Measurements from ENCODE around the gene IGSF9. TPM values are rescaled to one million over a fixed set of nuclear protein-coding genes. Genes with fewer than 3 reads are reported as not detected.

Gene IGSF9
- total RNA-seq, 4 donors from 2014 or later = 0.29 to 6.2 (median 1.2) TPM; not detected in 1

DNA sequence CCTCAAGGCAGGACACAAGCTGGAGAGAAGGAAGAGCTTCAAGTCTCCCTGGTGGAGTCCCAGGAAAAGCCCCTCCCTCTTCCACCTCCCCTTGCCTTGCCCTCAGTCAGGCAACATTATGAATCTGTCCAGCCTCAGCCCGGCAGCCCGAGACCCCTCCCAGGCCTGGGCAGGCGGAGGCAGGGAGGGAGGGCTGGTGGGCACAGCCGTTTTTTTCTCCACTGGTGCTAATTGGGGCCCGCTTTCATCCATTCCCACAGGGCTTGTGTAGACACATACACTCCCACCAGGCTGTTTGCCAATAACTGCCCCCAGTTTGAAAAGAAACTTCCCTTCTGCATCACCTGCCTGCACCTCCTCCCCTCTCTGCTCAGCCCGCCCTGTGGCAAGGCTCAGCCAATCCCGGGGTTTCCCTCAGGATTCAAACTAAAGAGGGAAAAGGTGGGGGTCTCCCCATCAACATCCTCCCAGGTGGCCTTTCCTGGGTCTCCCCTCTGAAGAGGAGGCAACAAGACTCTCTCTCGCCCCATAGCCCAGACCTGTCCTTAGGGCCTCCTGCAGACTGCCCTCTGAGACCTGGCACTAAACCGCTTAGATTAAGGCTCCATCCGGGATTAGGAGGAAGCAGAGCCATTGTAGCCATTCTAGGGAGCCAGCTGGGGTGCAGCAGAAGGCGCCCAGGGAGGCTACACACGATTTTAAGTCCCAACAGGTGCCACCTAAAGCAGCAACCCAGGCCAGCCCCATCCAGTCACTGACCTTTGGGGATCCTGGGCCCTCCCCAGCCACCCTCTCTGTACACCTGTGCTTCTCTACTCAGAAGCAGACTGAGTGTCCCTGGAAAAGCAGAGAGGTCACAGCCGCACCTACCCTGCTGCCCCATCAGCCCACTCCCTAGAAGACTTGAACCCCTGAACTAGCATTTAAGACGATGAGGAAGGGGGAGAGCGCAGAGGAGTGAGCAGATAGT, 3.5 kb downstream of the IGSF9 start:
- Histone ChIP-seq H3K36me3 (no peaks in the 10 kb centered on the region), H3K27me3 (no peaks in the 10 kb centered on the region), H3K4me3 (no peak overlapping the region), H3K27ac (no peak overlapping the region), H3K9me3 (no peaks in the 10 kb centered on the region), H3K4me1 (peaks cover 0 to 7% of the 10 kb centered on the region in 2 donors)
- DNase-seq = no peak
- intact Hi-C loops (cut with DNase I; ENCODE audit: low total_unique reads) = no loop called here
- no peak for TF ChIP-seq POLR2A (IDR thresholded peaks at IDR 0.05)
- TF ChIP-seq, protein P1, sequence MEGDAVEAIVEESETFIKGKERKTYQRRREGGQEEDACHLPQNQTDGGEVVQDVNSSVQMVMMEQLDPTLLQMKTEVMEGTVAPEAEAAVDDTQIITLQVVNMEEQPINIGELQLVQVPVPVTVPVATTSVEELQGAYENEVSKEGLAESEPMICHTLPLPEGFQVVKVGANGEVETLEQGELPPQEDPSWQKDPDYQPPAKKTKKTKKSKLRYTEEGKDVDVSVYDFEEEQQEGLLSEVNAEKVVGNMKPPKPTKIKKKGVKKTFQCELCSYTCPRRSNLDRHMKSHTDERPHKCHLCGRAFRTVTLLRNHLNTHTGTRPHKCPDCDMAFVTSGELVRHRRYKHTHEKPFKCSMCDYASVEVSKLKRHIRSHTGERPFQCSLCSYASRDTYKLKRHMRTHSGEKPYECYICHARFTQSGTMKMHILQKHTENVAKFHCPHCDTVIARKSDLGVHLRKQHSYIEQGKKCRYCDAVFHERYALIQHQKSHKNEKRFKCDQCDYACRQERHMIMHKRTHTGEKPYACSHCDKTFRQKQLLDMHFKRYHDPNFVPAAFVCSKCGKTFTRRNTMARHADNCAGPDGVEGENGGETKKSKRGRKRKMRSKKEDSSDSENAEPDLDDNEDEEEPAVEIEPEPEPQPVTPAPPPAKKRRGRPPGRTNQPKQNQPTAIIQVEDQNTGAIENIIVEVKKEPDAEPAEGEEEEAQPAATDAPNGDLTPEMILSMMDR (IDR thresholded peaks at IDR 0.05) = no peak

DNA sequence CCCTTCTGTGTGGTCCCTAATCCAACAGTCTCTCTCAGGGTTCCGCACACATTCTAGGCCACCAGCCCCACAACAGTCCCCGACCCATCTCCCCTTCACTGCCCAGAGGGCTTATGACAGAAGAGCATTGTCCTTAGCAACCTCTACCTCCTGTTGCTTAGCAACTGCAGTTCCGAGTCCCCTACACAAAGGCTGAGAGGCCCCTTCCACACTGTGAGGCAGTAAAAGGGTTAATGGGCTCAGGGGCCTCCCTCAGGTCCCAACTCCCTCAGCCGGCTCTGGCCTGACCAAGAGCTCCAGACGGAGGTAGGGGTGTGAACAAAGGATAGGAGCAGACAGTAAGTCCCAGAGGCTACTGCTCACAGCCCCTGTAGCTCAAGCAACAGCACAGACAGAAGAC, 4.3 kb downstream of the IGSF9 start:
- intact Hi-C loops (cut with DNase I; ENCODE audit: low total_unique reads) = no loop called here
- Histone ChIP-seq H3K27ac (no peak overlapping the region), H3K36me3 (no peaks in the 10 kb centered on the region), H3K4me1 (peaks cover 0 to 7% of the 10 kb centered on the region in 2 donors), H3K4me3 (no peak overlapping the region), H3K27me3 (no peaks in the 10 kb centered on the region), H3K9me3 (no peaks in the 10 kb centered on the region)
- DNase-seq = no peak
- TF ChIP-seq, protein P1 (IDR thresholded peaks at IDR 0.05) = no peak
- TF ChIP-seq POLR2A (IDR thresholded peaks at IDR 0.05) = no peak

DNA sequence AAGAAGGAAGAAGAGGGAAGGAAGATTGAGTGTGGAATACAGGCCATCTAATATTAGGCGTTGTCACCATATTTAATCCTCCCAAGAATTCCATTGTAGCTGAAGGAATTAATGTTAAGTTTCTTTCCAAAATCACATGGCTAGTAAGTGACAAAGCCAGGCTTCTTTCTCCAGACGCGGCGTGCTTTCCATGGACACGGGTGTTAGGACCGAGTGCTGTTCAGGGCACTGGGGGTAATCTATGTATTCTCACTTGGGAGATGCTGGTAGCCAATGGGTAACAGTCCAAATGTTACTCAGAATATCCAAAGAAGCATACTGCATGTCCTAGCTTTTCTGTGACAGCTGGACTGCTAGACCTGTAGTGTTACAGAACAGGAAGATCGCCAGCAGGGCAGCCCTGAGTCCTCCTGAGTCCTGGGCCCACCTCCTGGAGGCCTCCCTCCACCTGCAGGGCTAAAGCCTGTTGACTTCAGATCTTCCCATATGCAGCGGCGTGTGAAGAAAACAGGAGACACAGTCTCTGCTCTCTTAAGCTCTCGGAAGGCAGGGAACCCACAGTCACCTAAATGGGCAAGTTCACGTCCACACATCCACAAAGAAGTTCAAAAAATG, 5.3 kb downstream of the IGSF9 start:
- no peak for DNase-seq
- Histone ChIP-seq H3K27ac (no peak overlapping the region), H3K27me3 (no peaks in the 10 kb centered on the region), H3K36me3 (no peaks in the 10 kb centered on the region), H3K4me1 (peaks cover 0 to 7% of the 10 kb centered on the region in 2 donors), H3K9me3 (no peaks in the 10 kb centered on the region), H3K4me3 (no peak overlapping the region)
- TF ChIP-seq, protein P1 (IDR thresholded peaks at IDR 0.05) = no peak
- TF ChIP-seq POLR2A (IDR thresholded peaks at IDR 0.05) = no peak
- intact Hi-C loops (cut with DNase I; ENCODE audit: low total_unique reads) = no loop called here

DNA sequence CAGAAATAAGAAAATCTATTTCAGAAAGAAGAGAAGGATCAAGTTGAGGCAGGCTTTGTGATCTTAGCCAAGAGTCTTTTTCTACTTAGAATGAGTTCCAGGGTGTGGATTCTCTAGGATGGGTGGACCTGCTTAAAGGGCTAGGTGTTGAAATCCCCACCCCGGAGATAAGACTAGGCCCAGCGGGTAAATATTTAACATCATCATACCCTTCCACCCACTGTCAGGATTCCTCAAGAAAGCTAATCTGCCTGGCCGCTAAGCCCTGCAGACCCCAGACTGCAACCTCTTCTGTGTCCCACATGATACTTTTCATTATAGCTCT, 5.8 kb downstream of the IGSF9 start:
- H3K36me3 ChIP-seq = no peaks in the 10 kb centered on the region
- no peaks in the 10 kb centered on the region for H3K27me3 ChIP-seq
- H3K27ac ChIP-seq = no peak overlapping the region
- TF ChIP-seq, protein P1 (IDR thresholded peaks at IDR 0.05) = no peak
- TF ChIP-seq POLR2A (IDR thresholded peaks at IDR 0.05) = no peak
- no peak for DNase-seq
- intact Hi-C loops (cut with DNase I; ENCODE audit: low total_unique reads) = no loop called here
- H3K4me3 ChIP-seq = no peak overlapping the region
- H3K9me3 ChIP-seq = no peaks in the 10 kb centered on the region
- peaks cover 0 to 6% of the 10 kb centered on the region in 2 donors for H3K4me1 ChIP-seq

All from uterus (tissue), 4 donors.